HL-60 (cell line): ENCODE results near the gene POLR2L.

ENCODE experiments used
- DNase-seq, 2 experiments: peaks; one replicate each; pipeline ENCODE4 v3.0.0-alpha.2; 2010 to 2020; ENCODE audit warnings: low read depth in 1 of 2, low spot score in 1 of 2
- H3K27ac ChIP-seq: fragments of 250-450 bp; sonication (Bioruptor Pico); replicated peaks from 2 replicates; pipeline ENCODE4 v1.5.1; 2020; ENCODE audit warnings: mild to moderate bottlenecking, moderate library complexity
- H3K27me3 ChIP-seq: fragments of 250-450 bp; sonication (Bioruptor Pico); 2 replicates; pipeline ENCODE4 v1.5.1; 2021; ENCODE audit warnings: mild to moderate bottlenecking, moderate library complexity; ENCODE audit not compliant: insufficient read depth, poor library complexity, severe bottlenecking
- H3K4me3 ChIP-seq: replicated peaks from 2 replicates; pipeline ENCODE4 v1.5.1; 2011; ENCODE audit warnings: mild to moderate bottlenecking, control low read depth, low read length; ENCODE audit not compliant: insufficient read depth
- CTCF ChIP-seq: IDR thresholded peaks from one replicate; pipeline ENCODE4 v1.5.1; 2011; ENCODE audit warnings: low read length, control low read depth, inconsistent platforms; ENCODE audit not compliant: insufficient read depth
- GABPA ChIP-seq: IDR thresholded peaks from 2 replicates; pipeline ENCODE4 v1.6.1; 2012; ENCODE audit warnings: low read depth
- POLR2AphosphoS5 ChIP-seq: IDR thresholded peaks from 2 replicates; pipeline ENCODE4 v1.6.1; 2012; ENCODE audit warnings: low read depth
- SPI1 ChIP-seq: IDR thresholded peaks from 2 replicates; pipeline ENCODE4 v1.6.1; 2012; ENCODE audit warnings: low read depth, mild to moderate bottlenecking, borderline replicate concordance
- TF ChIP-seq, protein P1 (sequence below): IDR thresholded peaks from 2 replicates; pipeline ENCODE4 v1.6.1; 2012; ENCODE audit warnings: low read depth; ENCODE audit not compliant: insufficient replicate concordance

Gene POLR2L

DNA sequence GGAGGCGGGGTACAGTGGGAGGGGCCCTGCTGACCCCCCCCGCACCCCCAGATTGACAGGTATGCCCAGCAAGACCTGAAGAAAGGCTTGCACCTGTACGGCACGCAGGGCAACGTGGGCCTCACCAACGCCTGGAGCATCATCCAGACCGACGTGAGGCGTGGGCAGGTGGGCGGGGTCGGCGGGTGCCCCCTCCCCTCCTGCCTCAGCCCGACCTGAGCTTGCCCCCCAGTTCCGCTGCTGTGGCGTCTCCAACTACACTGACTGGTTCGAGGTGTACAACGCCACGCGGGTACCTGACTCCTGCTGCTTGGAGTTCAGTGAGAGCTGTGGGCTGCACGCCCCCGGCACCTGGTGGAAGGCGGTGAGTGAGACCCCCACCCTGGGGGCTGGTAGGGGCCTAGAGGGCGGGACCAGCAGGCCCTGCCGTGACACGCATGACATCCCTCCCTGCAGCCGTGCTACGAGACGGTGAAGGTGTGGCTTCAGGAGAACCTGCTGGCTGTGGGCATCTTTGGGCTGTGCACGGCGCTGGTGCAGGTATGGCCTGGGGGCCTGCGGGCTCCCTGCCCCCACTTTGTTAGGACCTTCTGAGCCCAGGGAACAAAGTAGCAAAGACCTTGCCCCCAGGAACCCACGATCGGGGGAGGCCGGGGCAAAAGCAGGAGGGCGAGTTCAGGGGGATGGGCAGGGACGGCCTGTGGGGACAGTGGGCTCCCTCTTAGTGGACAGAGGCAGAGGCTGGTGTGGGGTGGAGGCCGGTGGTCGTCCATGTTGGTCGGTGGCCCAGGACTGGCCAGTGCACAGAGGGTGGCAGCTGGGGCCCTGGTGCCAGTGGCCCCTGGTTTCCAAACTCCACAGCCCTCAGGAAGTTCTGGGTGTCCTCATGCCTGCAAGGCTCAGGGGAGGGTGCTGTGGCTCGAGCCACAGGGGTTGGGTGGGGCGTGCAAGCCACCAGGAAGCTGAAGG is 23.4 kb upstream of the POLR2L start:
- peaks cover 2% of the 10 kb centered on the region for H3K27me3 ChIP-seq
- H3K27ac ChIP-seq = no peak overlapping the region
- TF ChIP-seq GABPA (no peak), POLR2AphosphoS5 (0 out of 2 replicates have a peak, but pooled peaks have one; percentile 13)
- TF ChIP-seq, protein P1, sequence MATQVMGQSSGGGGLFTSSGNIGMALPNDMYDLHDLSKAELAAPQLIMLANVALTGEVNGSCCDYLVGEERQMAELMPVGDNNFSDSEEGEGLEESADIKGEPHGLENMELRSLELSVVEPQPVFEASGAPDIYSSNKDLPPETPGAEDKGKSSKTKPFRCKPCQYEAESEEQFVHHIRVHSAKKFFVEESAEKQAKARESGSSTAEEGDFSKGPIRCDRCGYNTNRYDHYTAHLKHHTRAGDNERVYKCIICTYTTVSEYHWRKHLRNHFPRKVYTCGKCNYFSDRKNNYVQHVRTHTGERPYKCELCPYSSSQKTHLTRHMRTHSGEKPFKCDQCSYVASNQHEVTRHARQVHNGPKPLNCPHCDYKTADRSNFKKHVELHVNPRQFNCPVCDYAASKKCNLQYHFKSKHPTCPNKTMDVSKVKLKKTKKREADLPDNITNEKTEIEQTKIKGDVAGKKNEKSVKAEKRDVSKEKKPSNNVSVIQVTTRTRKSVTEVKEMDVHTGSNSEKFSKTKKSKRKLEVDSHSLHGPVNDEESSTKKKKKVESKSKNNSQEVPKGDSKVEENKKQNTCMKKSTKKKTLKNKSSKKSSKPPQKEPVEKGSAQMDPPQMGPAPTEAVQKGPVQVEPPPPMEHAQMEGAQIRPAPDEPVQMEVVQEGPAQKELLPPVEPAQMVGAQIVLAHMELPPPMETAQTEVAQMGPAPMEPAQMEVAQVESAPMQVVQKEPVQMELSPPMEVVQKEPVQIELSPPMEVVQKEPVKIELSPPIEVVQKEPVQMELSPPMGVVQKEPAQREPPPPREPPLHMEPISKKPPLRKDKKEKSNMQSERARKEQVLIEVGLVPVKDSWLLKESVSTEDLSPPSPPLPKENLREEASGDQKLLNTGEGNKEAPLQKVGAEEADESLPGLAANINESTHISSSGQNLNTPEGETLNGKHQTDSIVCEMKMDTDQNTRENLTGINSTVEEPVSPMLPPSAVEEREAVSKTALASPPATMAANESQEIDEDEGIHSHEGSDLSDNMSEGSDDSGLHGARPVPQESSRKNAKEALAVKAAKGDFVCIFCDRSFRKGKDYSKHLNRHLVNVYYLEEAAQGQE = no peak
- no peak for DNase-seq
- H3K4me3 ChIP-seq = no peak overlapping the region

DNA sequence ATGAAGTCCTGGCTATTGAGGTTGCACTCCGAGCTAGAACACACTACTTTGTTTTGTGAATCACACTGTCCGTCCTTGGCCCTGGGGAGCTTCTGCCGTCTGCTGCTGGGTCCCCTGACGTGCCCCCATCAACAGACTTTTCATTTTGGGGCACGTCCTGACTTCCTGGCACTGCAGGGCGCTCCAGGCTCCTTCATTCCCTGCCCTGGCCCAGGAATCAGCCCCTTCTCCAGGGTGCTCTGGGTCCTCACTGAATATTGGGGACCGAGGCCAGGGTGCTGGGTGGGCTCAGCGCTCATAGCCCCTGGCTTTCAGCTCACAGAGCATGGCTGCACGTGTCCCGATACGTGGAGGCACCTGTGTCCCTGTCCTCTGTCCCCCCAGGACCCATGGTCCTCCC is 22.6 kb upstream of the POLR2L start:
- H3K27me3 ChIP-seq = peaks cover 2% of the 10 kb centered on the region
- H3K4me3 ChIP-seq = no peak overlapping the region
- H3K27ac ChIP-seq = no peak overlapping the region
- TF ChIP-seq, protein P1 = no peak
- TF ChIP-seq SPI1 (no peak), GABPA (no peak), POLR2AphosphoS5 (no peak), CTCF (no peak)
- DNase-seq = no peak

DNA sequence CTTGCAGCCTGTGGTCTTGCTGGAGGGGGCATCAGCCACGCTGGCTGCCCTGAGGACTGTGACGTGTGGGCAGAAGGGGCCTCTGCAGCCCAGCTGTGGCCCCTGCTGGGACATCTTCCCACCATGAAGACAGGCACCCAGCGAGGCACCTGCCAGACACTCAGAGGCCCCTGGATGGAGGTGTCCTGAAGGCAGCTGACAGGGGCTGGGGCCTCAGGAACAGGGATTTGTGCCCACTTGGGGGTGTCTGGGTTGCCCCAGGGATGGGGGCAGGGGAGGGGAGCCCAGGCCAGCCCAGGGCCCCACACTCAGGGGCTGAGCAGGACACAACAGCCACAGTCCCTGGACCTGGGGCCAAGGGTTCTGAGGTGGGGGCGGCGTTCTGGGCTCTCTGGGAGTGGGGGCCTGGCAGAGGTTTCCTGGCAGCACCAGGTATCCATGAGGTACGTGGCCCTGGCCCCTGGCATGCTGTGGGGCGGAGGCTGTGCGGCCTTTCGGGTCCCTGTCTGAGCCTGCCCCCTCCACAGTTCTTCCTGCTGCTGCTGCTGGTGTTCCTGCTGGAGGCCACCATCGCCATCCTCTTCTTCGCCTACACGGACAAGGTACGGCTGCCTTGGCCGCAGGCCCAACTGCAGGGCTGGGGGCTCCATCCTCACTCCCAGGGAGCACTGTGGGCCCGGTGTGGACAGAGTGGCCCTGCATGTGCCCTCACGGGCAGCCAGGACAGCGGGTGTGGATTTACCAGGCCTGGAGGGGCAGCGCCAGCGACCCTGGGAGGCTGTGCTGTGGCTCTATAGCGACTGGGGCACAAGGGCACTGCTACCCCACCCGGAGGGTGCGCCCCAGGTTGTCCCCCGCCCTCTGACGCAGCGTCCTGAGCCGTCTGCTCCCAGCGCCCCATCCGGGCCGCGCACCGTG is 21.8 kb upstream of the POLR2L start:
- Histone ChIP-seq H3K27me3 (peaks cover 2% of the 10 kb centered on the region), H3K4me3 (no peak overlapping the region), H3K27ac (no peak overlapping the region)
- TF ChIP-seq SPI1 (no peak), POLR2AphosphoS5 (0 out of 2 replicates have a peak, but pooled peaks have one; percentile 14), GABPA (no peak)
- TF ChIP-seq, protein P1 = no peak
- DNase-seq = no peak
